ENCODE measurements around the gene GPR161. TPM values are rescaled to one million over a fixed set of nuclear protein-coding genes. Genes with fewer than 3 reads are reported as not detected.

GPR161 gene
- total and polyA plus RNA-seq, 8 donors, result 9.3 to 37.7 (median 26.6) TPM

DNA sequence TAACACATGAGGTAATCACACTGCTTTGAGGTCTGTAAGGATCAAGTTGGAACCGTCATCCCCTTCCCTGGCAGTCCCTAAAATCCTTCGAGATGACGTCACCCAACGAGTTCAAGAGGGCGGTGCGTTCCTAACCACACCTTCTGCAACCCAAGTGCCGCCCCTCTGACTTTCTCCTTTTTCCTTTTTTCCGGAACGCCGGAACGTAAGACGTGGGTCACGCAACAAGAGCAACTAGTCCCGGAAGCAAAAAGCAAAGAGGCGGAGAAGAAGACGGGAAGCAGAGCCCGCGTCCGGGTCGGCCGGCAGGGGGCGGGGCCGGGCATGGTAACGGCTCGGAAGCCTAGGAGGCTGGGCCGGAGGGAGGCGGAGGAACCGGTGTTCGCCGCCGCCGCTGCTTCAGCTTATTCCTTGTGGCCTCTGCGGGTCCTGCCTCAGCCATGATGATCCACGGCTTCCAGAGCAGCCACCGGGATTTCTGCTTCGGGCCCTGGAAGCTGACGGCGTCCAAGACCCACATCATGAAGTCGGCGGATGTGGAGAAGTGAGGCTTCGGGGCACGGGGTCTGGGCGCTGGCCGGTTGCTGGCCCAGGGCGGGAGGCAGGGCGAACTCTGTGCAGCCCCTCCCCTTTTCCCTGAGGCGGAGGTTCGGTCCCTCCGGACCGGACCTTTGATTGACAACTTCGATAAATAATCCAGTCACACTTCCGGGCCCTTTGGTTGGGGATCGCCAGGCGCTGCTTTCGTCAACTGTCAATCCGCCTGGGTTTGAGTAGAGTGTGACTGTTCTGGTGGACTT, 42.1 kb upstream of the GPR161 start, which contains the start of gene TIPRL:
Gene TIPRL (plus strand): TSS at position 325 of the 800 bp plus-strand sequence. CDS start 116 bp downstream, at position 441.
- DNase-seq, result peak; percentile 94 to 99 (median 97)
- intact Hi-C loops (cut with DNase I), result no loop called here
- peak; percentile 99 for ATAC-seq
- Histone ChIP-seq H3K9me3 (no peaks in the 10 kb centered on the region), H3K4me3 (peak within 1 kb of the TSS; percentile 87 to 89), H3K27me3 (no peaks in the 10 kb centered on the region), H3K27ac (peak within 1 kb of the TSS; percentile 92 to 96), H3K4me1 (peaks cover 0 to 15% of the 10 kb centered on the region in 2 donors), H3K36me3 (peaks cover 0 to under 1% of the 10 kb centered on the region in 2 donors)
- TF ChIP-seq CTCF (IDR thresholded peaks at IDR 0.05), result peak; percentile 53 to 76

DNA sequence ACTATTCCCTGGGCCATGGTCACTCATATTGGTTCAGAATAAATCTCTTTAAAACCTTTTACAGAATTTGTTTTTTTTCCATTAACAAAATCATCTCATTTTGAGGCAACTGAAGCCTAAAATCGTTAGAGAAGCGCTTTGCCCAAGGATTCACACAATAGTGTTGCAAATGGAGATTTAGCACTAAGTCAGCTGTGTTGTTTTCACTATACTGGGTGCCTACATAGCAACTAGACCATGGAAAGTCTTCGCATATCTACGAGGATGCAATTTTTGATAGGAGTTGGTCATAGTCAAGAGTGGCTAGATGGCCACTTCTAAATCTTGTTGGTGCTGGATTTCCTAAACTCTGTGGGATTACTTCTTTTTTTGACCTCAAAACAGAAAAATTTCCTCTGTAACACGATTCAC, 41.5 kb upstream of the GPR161 start:
- peak; percentile 4 for ATAC-seq
- intact Hi-C loops (cut with DNase I), result no loop called here
- no peaks in the 10 kb centered on the region for H3K27me3 ChIP-seq
- peaks cover 0 to 15% of the 10 kb centered on the region in 2 donors for H3K4me1 ChIP-seq
- H3K9me3 ChIP-seq, result no peaks in the 10 kb centered on the region
- H3K4me3 ChIP-seq, result peak overlapping the region; percentile 87 to 89
- no peak for TF ChIP-seq CTCF (IDR thresholded peaks at IDR 0.05)
- DNase-seq, result no peak
- no peaks in the 10 kb centered on the region for H3K36me3 ChIP-seq
- H3K27ac ChIP-seq, result peak overlapping the region; percentile 92 to 96

GRCh38 chr1:168172250-168172915, 35.7 kb upstream of the GPR161 start:
- no peaks in the 10 kb centered on the region for H3K27me3 ChIP-seq
- DNase-seq, result no peak
- no peaks in the 10 kb centered on the region for H3K36me3 ChIP-seq
- intact Hi-C loops (cut with DNase I), result no loop called here
- H3K9me3 ChIP-seq, result no peaks in the 10 kb centered on the region
- no peak for ATAC-seq
- H3K4me1 ChIP-seq, result no peaks in the 10 kb centered on the region
- H3K4me3 ChIP-seq, result no peak overlapping the region
- no peak overlapping the region for H3K27ac ChIP-seq
- no peak for TF ChIP-seq CTCF (IDR thresholded peaks at IDR 0.05)

- Histone ChIP-seq H3K36me3 (no peaks in the 10 kb centered on the region), H3K4me3 (no peak overlapping the region), H3K4me1 (no peaks in the 10 kb centered on the region), H3K27ac (no peak overlapping the region), H3K9me3 (no peaks in the 10 kb centered on the region), H3K27me3 (no peaks in the 10 kb centered on the region)
- ATAC-seq (no peak), DNase-seq (no peak)
- no peak for TF ChIP-seq CTCF (IDR thresholded peaks at IDR 0.05)
- intact Hi-C loops (cut with DNase I), result no loop called here
Measured at GRCh38 chr1:168170564-168171508, 34.1 kb upstream of the GPR161 start.

Measured in left lung (tissue), 10 donors.